CD4-positive, alpha-beta memory T cell (primary cell): ENCODE results near the gene LSM2. TPM values are rescaled to one million over a fixed set of nuclear protein-coding genes. Genes with fewer than 3 reads are reported as not detected.
A peak's percentile ranks its signal among the peaks of the same experiment; 100 is the strongest.
"Not testable (repeated sequence)": the region's sequence is repeated elsewhere in the genome, so short reads cannot be mapped to it uniquely, and the experiment has no call there.

Source experiments
- CTCF ChIA-PET: fragments of 350-600 bp; sonication (Branson Sonifier 250); formaldehyde crosslinking; loops from one replicate; lab custom pipeline; 2021; ENCODE audit warnings: inconsistent platforms; ENCODE audit not compliant: partially characterized antibody; lab: Charles Lee
- POLR2A ChIA-PET: fragments of 350-600 bp; sonication (Branson Sonifier 250); formaldehyde crosslinking; loops from one replicate; lab custom pipeline; 2021; ENCODE audit not compliant: partially characterized antibody; lab: Charles Lee
- DNase-seq, 5 donors: peaks; one replicate each; pipeline versions ENCODE4 v3.0.0 to v3.0.0-alpha.2; 2020 to 2022; ENCODE audit warnings: mixed read lengths in 1 of 5
- H3K27ac ChIP-seq: one replicate; pipeline ENCODE4 v1.7.0; 2013; ENCODE audit warnings: low read depth, low read length
- H3K27me3 ChIP-seq: 2 replicates; pipeline ENCODE4 v1.7.0; 2013; ENCODE audit warnings: mild to moderate bottlenecking, low read length, moderate library complexity; ENCODE audit not compliant: insufficient read depth
- H3K36me3 ChIP-seq: 2 replicates; pipeline ENCODE4 v1.7.0; 2013; ENCODE audit warnings: mild to moderate bottlenecking, low read length, moderate library complexity; ENCODE audit not compliant: insufficient read depth
- H3K4me1 ChIP-seq: 2 replicates; pipeline ENCODE4 v1.7.0; 2013; ENCODE audit warnings: mild to moderate bottlenecking, low read length, moderate library complexity; ENCODE audit not compliant: insufficient read depth
- H3K4me3 ChIP-seq, 2 donors: one replicate each; pipeline ENCODE4 v1.7.0; 2013; ENCODE audit warnings: low read length in 2 of 2, mild to moderate bottlenecking in 1 of 2
- H3K9me3 ChIP-seq, 2 donors: one replicate each; pipeline ENCODE4 v1.7.0; 2013; ENCODE audit warnings: low read length in 2 of 2, control low read depth in 1 of 2; ENCODE audit not compliant: control insufficient read depth in 1 of 2
- H3K27ac Mint-ChIP-seq, 7 donors: one replicate each; pipeline ENCODE4 v1.8.0; 2020 to 2021; ENCODE audit warnings: mixed read lengths in 7 of 7, mild to moderate bottlenecking in 6 of 7, inconsistent platforms in 3 of 7, moderate library complexity in 3 of 7
- H3K27me3 Mint-ChIP-seq, 2 donors: one replicate each; pipeline ENCODE4 v1.8.0; 2020 to 2021; ENCODE audit warnings: mixed read lengths in 2 of 2
- H3K36me3 Mint-ChIP-seq, 2 donors: one replicate each; pipeline ENCODE4 v1.8.0; 2020 to 2021; ENCODE audit warnings: mixed read lengths in 2 of 2, inconsistent platforms in 1 of 2, mild to moderate bottlenecking in 1 of 2
- H3K4me1 Mint-ChIP-seq, 4 donors: one replicate each; pipeline ENCODE4 v1.8.0; 2020 to 2021; ENCODE audit warnings: mixed read lengths in 4 of 4, mild to moderate bottlenecking in 1 of 4
- H3K4me3 Mint-ChIP-seq, 8 donors: one replicate each; pipeline ENCODE4 v1.8.0; 2020 to 2021; ENCODE audit warnings: mixed read lengths in 8 of 8, mild to moderate bottlenecking in 7 of 8, moderate library complexity in 6 of 8, inconsistent platforms in 3 of 8
- H3K9me3 Mint-ChIP-seq, 8 donors: one replicate each; pipeline ENCODE4 v1.8.0; 2020 to 2021; ENCODE audit warnings: mixed read lengths in 8 of 8, mild to moderate bottlenecking in 5 of 8, inconsistent platforms in 3 of 8, moderate library complexity in 1 of 8
- intact Hi-C: fragments of 100-400 bp; cut with micrococcal nuclease; formaldehyde crosslinking; loops from one replicate; pipeline ENCODE4 v1.15.1; 2023
- polyA plus RNA-seq, 2 donors: library from polyadenylated mRNA; unstranded; fragments of 300-500 nt; fragmentation: Illumina TruSeq; gene quantifications; one replicate each; pipeline ENCODE4 v1.2.3, GENCODE V29; 2021
- total RNA-seq, 2 experiments: library from RNA; stranded (reverse); gene quantifications; one replicate each; pipeline ENCODE4 v1.2.3, GENCODE V29; 2021

Gene LSM2
- 10 to 100 TPM; 30.0 to 34.6 TPM for total RNA-seq
- 10 to 100 TPM; 67.4 to 80.4 TPM for polyA plus RNA-seq

GRCh38 chr6:31806470-31807272 lies at the start of gene LSM2:
Gene LSM2 (minus strand): TSS chr6:31806966. CDS start chr6:31806757, 209 bp downstream.
- H3K27ac Mint-ChIP-seq, result peak within 1 kb of the TSS; percentile 89 to 97 (median 93)
- no peaks in the 10 kb centered on the region for H3K27me3 ChIP-seq

DNA sequence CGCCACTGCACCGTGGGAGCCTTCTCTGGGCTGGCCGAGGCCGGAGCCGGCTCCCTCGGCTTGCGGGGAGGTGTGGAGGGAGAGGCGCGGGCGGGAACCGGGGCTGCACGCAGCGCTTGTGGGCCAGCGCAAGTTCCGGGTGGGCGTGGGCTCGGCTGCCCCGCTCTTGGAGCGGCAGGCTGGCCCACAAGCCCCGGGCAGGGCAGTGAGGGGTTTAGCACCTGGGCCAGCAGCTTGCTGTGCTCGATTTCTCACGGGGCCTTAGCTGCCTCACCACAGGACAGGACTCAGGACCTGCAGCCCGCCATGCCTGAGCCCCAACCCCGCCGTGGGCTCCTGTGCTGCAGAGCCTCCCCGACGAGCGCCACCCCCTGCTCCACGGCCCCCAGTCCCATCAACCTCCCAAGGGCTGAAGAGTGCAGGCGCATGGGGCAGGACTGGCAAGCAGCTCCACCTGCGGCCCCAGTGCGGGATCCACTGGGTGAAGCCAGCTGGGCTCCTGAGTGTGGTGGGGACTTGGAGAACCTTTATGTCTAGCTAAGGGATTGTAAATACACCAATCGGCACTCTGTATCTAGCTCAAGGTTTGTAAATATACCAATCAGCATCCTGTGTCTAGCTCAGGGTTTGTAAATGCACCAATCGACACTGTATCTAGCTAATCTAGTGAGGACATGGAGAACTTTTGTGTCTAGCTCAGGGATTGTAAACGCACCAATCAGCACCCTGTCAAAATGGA lies 45.4 kb upstream of the LSM2 start:
- DNase-seq, H3K27me3 Mint-ChIP-seq, H3K4me3 Mint-ChIP-seq, H3K4me3 ChIP-seq, H3K36me3 Mint-ChIP-seq, H3K4me1 ChIP-seq, H3K27me3 ChIP-seq, H3K9me3 ChIP-seq, POLR2A ChIA-PET, H3K4me1 Mint-ChIP-seq, H3K9me3 Mint-ChIP-seq, H3K36me3 ChIP-seq, intact Hi-C loops, CTCF ChIA-PET, H3K27ac ChIP-seq: not testable (repeated sequence)
- H3K27ac Mint-ChIP-seq, result peak overlapping the region in 1 of 7 donors; percentile 77

More at GRCh38 chr6:31806470-31807272, at the start of gene LSM2:
- Histone ChIP-seq H3K27ac (peak within 1 kb of the TSS; percentile 80), H3K4me3 (peak within 1 kb of the TSS; percentile 84 to 89), H3K4me1 (peaks cover 23% of the 10 kb centered on the region), H3K9me3 (no peaks in the 10 kb centered on the region), H3K36me3 (peaks cover 16% of the 10 kb centered on the region)
- Mint-ChIP-seq H3K36me3 (peaks cover 23 to 41% of the 10 kb centered on the region in 2 donors), H3K4me1 (peaks cover 11 to 37% (median 27%) of the 10 kb centered on the region in 4 donors), H3K27me3 (no peaks in the 10 kb centered on the region), H3K4me3 (peak within 1 kb of the TSS; percentile 86 to 97 (median 90)), H3K9me3 (no peaks in the 10 kb centered on the region)
- DNase-seq, result peak; percentile 97 to 98 (median 97)
- POLR2A ChIA-PET, result interaction anchor here (0.7 to 6.2 kb wide), 30 partner anchors 8 to 609 kb away, joined by 3 to 93 read pairs (median 6); partner anchors contain the start of genes ABHD16A, BAG6, CLIC1 and CSNK2B
- CTCF ChIA-PET, result interaction anchor here (0.6 to 3.7 kb wide), 14 partner anchors 8 to 142 kb away, joined by 3 to 20 read pairs (median 7); partner anchors contain the start of genes CLIC1, GPANK1, HSPA1A and HSPA1L
- intact Hi-C loops, result loop anchor here (1.0 kb wide), 1 partner anchor 11 kb away; the partner anchor contains the start of gene VARS1

DNA sequence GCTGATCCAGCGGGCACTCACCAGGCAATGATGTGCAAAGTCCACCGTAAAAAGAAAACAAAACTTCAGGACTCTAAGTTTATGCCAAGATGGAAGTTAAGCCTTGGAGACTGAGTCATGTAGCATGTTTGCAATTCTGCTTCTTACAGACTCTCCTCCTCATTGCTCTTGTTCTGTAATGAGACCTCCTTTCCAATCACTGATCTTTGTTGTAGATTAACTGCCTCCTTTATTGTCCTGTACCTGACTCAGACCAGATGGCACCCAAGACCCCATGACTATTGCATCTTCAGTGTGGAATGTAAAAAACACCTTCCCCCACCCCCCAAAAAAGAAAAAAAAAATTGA lies 44.7 kb upstream of the LSM2 start:
- no peaks in the 10 kb centered on the region for H3K9me3 Mint-ChIP-seq
- intact Hi-C loops, result no loop called here
- H3K4me1 Mint-ChIP-seq, result no peaks in the 10 kb centered on the region
- no peaks in the 10 kb centered on the region for H3K27me3 Mint-ChIP-seq
- H3K27ac Mint-ChIP-seq, result peak overlapping the region in 1 of 7 donors; percentile 42
- H3K4me3 Mint-ChIP-seq, result no peak overlapping the region
- no peaks in the 10 kb centered on the region for H3K27me3 ChIP-seq
- H3K4me3 ChIP-seq, result no peak overlapping the region
- no peaks in the 10 kb centered on the region for H3K9me3 ChIP-seq
- no peaks in the 10 kb centered on the region for H3K4me1 ChIP-seq
- no peak for DNase-seq
- ChIA-PET POLR2A (no interaction called here), CTCF (no interaction called here)
- no peaks in the 10 kb centered on the region for H3K36me3 ChIP-seq
- H3K36me3 Mint-ChIP-seq, result no peaks in the 10 kb centered on the region
- H3K27ac ChIP-seq, result no peak overlapping the region

GRCh38 chr6:31850765-31851484 lies 44.2 kb upstream of the LSM2 start:
- Histone ChIP-seq H3K27ac (no peak overlapping the region), H3K4me3 (no peak overlapping the region), H3K4me1 (no peaks in the 10 kb centered on the region), H3K36me3 (no peaks in the 10 kb centered on the region), H3K27me3 (no peaks in the 10 kb centered on the region), H3K9me3 (no peaks in the 10 kb centered on the region)
- no peaks in the 10 kb centered on the region for H3K4me1 Mint-ChIP-seq
- no peaks in the 10 kb centered on the region for H3K27me3 Mint-ChIP-seq
- no peaks in the 10 kb centered on the region for H3K36me3 Mint-ChIP-seq
- no peak overlapping the region for H3K4me3 Mint-ChIP-seq
- peak overlapping the region in 2 of 7 donors; percentile 42 to 61 for H3K27ac Mint-ChIP-seq
- POLR2A ChIA-PET, result no interaction called here
- H3K9me3 Mint-ChIP-seq, result no peaks in the 10 kb centered on the region
- intact Hi-C loops, result no loop called here
- no peak for DNase-seq
- CTCF ChIA-PET, result no interaction called here

- Histone ChIP-seq H3K27me3 (no peaks in the 10 kb centered on the region), H3K4me1 (no peaks in the 10 kb centered on the region), H3K4me3 (no peak overlapping the region), H3K9me3 (no peaks in the 10 kb centered on the region), H3K27ac (no peak overlapping the region), H3K36me3 (no peaks in the 10 kb centered on the region)
- H3K9me3 Mint-ChIP-seq, result no peaks in the 10 kb centered on the region
- ChIA-PET CTCF (no interaction called here), POLR2A (interaction anchor here (0.7 to 1.4 kb wide), 3 partner anchors 10 to 12 kb away, joined by 3 to 5 read pairs (median 3); no protein-coding TSS in a partner anchor)
- H3K27ac Mint-ChIP-seq, result peak overlapping the region in 1 of 7 donors; percentile 66
- H3K4me3 Mint-ChIP-seq, result no peak overlapping the region
- H3K36me3 Mint-ChIP-seq, result no peaks in the 10 kb centered on the region
- intact Hi-C loops, result no loop called here
- peaks cover 0 to 3% (median 0%) of the 10 kb centered on the region in 4 donors for H3K4me1 Mint-ChIP-seq
- no peak for DNase-seq
- H3K27me3 Mint-ChIP-seq, result no peaks in the 10 kb centered on the region
Observed at GRCh38 chr6:31847276-31847978, 40.7 kb upstream of the LSM2 start.

GRCh38 chr6:31844507-31844906 lies 37.7 kb upstream of the LSM2 start:
- peaks cover 14% of the 10 kb centered on the region for H3K36me3 ChIP-seq
- POLR2A ChIA-PET, result interaction anchor here (0.8 to 1.0 kb wide), 2 partner anchors 9 to 10 kb away, joined by 4 read pairs; no protein-coding TSS in a partner anchor
- H3K9me3 ChIP-seq, result no peaks in the 10 kb centered on the region
- H3K4me1 ChIP-seq, result no peaks in the 10 kb centered on the region
- no peak overlapping the region for H3K27ac ChIP-seq
- intact Hi-C loops, result no loop called here
- peaks cover 0 to 6% (median 3%) of the 10 kb centered on the region in 4 donors for H3K4me1 Mint-ChIP-seq
- CTCF ChIA-PET, result interaction anchor here (1.2 kb wide), 1 partner anchor 163 kb away, joined by 3 read pairs; the partner anchor contains the start of gene LY6G5C
- H3K36me3 Mint-ChIP-seq, result peaks cover 13 to 20% of the 10 kb centered on the region in 2 donors
- H3K27ac Mint-ChIP-seq, result no peak overlapping the region
- no peaks in the 10 kb centered on the region for H3K9me3 Mint-ChIP-seq
- no peaks in the 10 kb centered on the region for H3K27me3 ChIP-seq
- H3K27me3 Mint-ChIP-seq, result no peaks in the 10 kb centered on the region
- no peak overlapping the region for H3K4me3 Mint-ChIP-seq
- no peak for DNase-seq
- H3K4me3 ChIP-seq, result no peak overlapping the region
